ENCODE results near the gene SIRT5. TPM values are rescaled to one million over a fixed set of nuclear protein-coding genes. Genes with fewer than 3 reads are reported as not detected.

The SIRT5 gene
- total RNA-seq, 1 experiment from 2014 or later: 14.3 TPM

- Histone ChIP-seq H3K79me2 (ENCODE audit: insufficient read depth, low read length) (no peaks in the 10 kb centered on the region), H3K4me1 (ENCODE audit: insufficient read depth, low read length) (no peaks in the 10 kb centered on the region), H3K14ac (ENCODE audit: insufficient read depth, low read length) (no peak overlapping the region), H3K4ac (ENCODE audit: low read depth, low read length) (no peak overlapping the region), H3K27ac (ENCODE audit: insufficient read length, low read depth, low read length) (no peak overlapping the region), H3K18ac (ENCODE audit: insufficient read length, low read depth, low read length) (no peak overlapping the region), H4K20me1 (ENCODE audit: control insufficient read depth, insufficient read depth, insufficient read length) (no peaks in the 10 kb centered on the region), H3T11ph (ENCODE audit: low read length) (no peak overlapping the region), H3K27me3 (ENCODE audit: insufficient read depth, low read length) (no peaks in the 10 kb centered on the region), H3K9ac (ENCODE audit: extremely low read depth, insufficient read length, low read length) (no peak overlapping the region), H3K4me2 (ENCODE audit: insufficient read depth, insufficient read length, low read length) (no peak overlapping the region), H2AK5ac (ENCODE audit: insufficient read length, low read length) (no peak overlapping the region), H3K56ac (ENCODE audit: insufficient read length, low read depth, low read length) (no peak overlapping the region), H4K91ac (ENCODE audit: insufficient read length, low read depth, low read length) (no peak overlapping the region), H2BK15ac (ENCODE audit: low read depth, low read length) (no peak overlapping the region), H2BK12ac (ENCODE audit: insufficient read length, low read depth, low read length) (no peak overlapping the region), H3K79me1 (ENCODE audit: insufficient read depth, low read depth, low read length, poor library complexity, severe bottlenecking) (no peaks in the 10 kb centered on the region), H4K8ac (replicated peaks; ENCODE audit: insufficient read length, low read depth, low read length) (no peak overlapping the region), H3K23me2 (ENCODE audit: insufficient read length, low read depth, low read length, poor library complexity, severe bottlenecking) (no peaks in the 10 kb centered on the region), H3K9me3 (ENCODE audit: control insufficient read depth, low read depth, low read length) (no peaks in the 10 kb centered on the region), H2BK120ac (ENCODE audit: low read depth, low read length, poor library complexity, severe bottlenecking) (no peak overlapping the region), H2BK5ac (ENCODE audit: insufficient read length, low read length) (no peak overlapping the region), H2BK20ac (ENCODE audit: low read depth, low read length, poor library complexity, severe bottlenecking) (no peak overlapping the region), H2AFZ (ENCODE audit: low read length) (no peak overlapping the region), H3K23ac (ENCODE audit: insufficient read length, low read depth, low read length) (no peak overlapping the region), H4K5ac (ENCODE audit: insufficient read length, low read depth, low read length) (no peak overlapping the region)
- Mint-ChIP-seq H3K27me3 (ENCODE audit: low read depth) (no peaks in the 10 kb centered on the region), H3K9me3 (no peaks in the 10 kb centered on the region), H3K36me3 (ENCODE audit: insufficient read depth in 1 of 3, low read depth in 3 of 3) (peaks cover 7 to 37% (median 17%) of the 10 kb centered on the region in 3 experiments; a peak in 6 of 7 replicates), H3K4me3 (no peak overlapping the region), H3K27ac (no peak overlapping the region), H3K4me1 (no peaks in the 10 kb centered on the region)
- WGBS (ENCODE audit: extremely low coverage, insufficient read length, low lambda C conversion rate): 100% methylated on average over 1 of the region's 1 CpG
- TF ChIP-seq CTCF (conservative IDR thresholded peaks at IDR 0.05): no peak
- DNase-seq: no peak
Measured at GRCh38 chr6:13590574-13591153, 16.3 kb downstream of the SIRT5 start.
